Endodermal cell (in vitro differentiated cells): ENCODE results near the gene F7. TPM values are rescaled to one million over a fixed set of nuclear protein-coding genes. Genes with fewer than 3 reads are reported as not detected.

ENCODE experiments used
- DNase-seq: peaks from one replicate; pipeline ENCODE4 v3.0.0-alpha.2; 2017
- H3K27ac ChIP-seq: 2 replicates; pipeline ENCODE4 v1.5.1; 2013; ENCODE audit warnings: mild to moderate bottlenecking, low read depth, low read length, moderate library complexity
- H3K27me3 ChIP-seq: 2 replicates; pipeline ENCODE4 v1.6.1; 2013; ENCODE audit warnings: mild to moderate bottlenecking, low read length, moderate library complexity; ENCODE audit not compliant: insufficient read depth, control insufficient read depth, poor library complexity, severe bottlenecking
- H3K36me3 ChIP-seq: 2 replicates; pipeline ENCODE4 v1.7.0; 2013; ENCODE audit warnings: mild to moderate bottlenecking, low read length, moderate library complexity; ENCODE audit not compliant: control insufficient read depth, insufficient read depth
- H3K4me1 ChIP-seq: one replicate; pipeline ENCODE4 v1.7.0; 2013; ENCODE audit warnings: low read length; ENCODE audit not compliant: control insufficient read depth, insufficient read depth
- H3K4me3 ChIP-seq: 2 replicates; pipeline ENCODE4 v1.5.1; 2013; ENCODE audit warnings: mild to moderate bottlenecking, low read length, moderate library complexity
- H3K9ac ChIP-seq: 2 replicates; pipeline ENCODE4 v1.6.1; 2013; ENCODE audit warnings: mild to moderate bottlenecking, low read length, moderate library complexity; ENCODE audit not compliant: poor library complexity, severe bottlenecking; ENCODE audit errors: extremely low read depth
- H3K9me3 ChIP-seq: 2 replicates; pipeline ENCODE4 v1.6.1; 2013; ENCODE audit warnings: mild to moderate bottlenecking, low read length, moderate library complexity; ENCODE audit not compliant: control insufficient read depth
- H3K27ac Mint-ChIP-seq: 2 replicates; pipeline ENCODE4 v1.8.0; 2020; ENCODE audit warnings: mixed read lengths
- H3K27me3 Mint-ChIP-seq: 2 replicates; pipeline ENCODE4 v1.8.0; 2021; ENCODE audit warnings: mild to moderate bottlenecking, mixed read lengths; ENCODE audit not compliant: insufficient read depth
- H3K36me3 Mint-ChIP-seq: 2 replicates; pipeline ENCODE4 v1.8.0; 2020; ENCODE audit warnings: low read depth, mixed read lengths
- H3K4me1 Mint-ChIP-seq: 2 replicates; pipeline ENCODE4 v1.8.0; 2020; ENCODE audit warnings: mixed read lengths
- H3K4me3 Mint-ChIP-seq: 2 replicates; pipeline ENCODE4 v1.8.0; 2020; ENCODE audit warnings: mild to moderate bottlenecking, moderate library complexity, mixed read lengths
- H3K9me3 Mint-ChIP-seq: 2 replicates; pipeline ENCODE4 v1.8.0; 2020; ENCODE audit warnings: mild to moderate bottlenecking, mixed read lengths
- WGBS, 2 experiments: methylation state at CpG; one replicate each; pipeline versions ENCODE4 v1.1.5 to v1.1.7; 2013; ENCODE audit warnings: missing lambda C conversion rate in 2 of 2, mixed read lengths in 1 of 2; ENCODE audit not compliant: insufficient coverage in 1 of 2, insufficient read length in 1 of 2; 5-methylcytosine and 5-hydroxymethylcytosine counted together
- total RNA-seq, 2 donors: library from RNA; stranded (reverse); fragmentation: NEBNext Ultra II Directional in 1 of 2; extraction: Animal tissue kit (Norgen Biotek cat#: 25700) in 1 of 2; gene quantifications; 2 replicates in 1 of 2; 3 replicates in 1 of 2; pipeline ENCODE4 v1.2.1, GENCODE V29; 2021
- TF ChIP-seq, protein P1 (sequence below): fragments of 200-600 bp; sonication (generic); conservative IDR thresholded peaks from 2 replicates; pipeline ENCODE4 v1.5.0; 2021; ENCODE audit warnings: antibody characterized with exemption, mild to moderate bottlenecking

The F7 gene
- total RNA-seq, 2 donors from 2014 or later, result 4.7 to 6.4 TPM

DNA sequence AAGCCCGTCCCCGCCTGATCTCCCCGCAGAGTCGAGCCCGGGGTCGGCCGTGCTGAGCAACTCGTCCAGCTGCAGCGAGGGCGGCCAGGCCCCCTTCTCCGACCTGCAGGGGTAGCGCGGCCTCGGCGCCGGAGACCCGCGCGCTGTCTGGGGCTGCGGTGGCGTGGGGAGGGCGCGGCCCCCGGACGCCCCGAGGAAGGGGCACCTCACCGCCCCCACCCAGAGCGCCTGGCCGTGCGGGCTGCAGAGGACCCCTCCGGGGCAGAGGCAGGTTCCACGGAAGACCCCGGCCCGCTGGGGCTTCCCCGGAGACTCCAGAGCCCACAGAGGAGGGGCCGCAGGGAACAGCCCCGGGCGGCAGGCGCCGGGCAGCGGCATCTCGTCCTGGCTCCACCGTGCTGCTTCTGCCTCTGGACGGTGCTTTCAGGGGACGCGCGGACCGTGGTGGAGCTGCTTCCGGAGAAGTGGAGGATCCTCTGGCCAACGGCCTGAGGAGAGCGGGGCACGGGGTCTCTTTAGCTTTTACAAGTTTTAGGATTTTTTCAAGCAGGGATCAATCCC, 8.8 kb upstream of the F7 start:
- Histone ChIP-seq H3K27me3 (no peaks in the 10 kb centered on the region), H3K27ac (no peak overlapping the region), H3K4me1 (no peaks in the 10 kb centered on the region), H3K9me3 (no peaks in the 10 kb centered on the region), H3K9ac (no peak overlapping the region), H3K4me3 (no peak overlapping the region), H3K36me3 (no peaks in the 10 kb centered on the region)
- Mint-ChIP-seq H3K27me3 (no peaks in the 10 kb centered on the region), H3K9me3 (peaks cover 2% of the 10 kb centered on the region), H3K4me3 (no peak overlapping the region), H3K36me3 (peaks cover 5% of the 10 kb centered on the region), H3K27ac (no peak overlapping the region), H3K4me1 (no peaks in the 10 kb centered on the region)
- WGBS, 2 experiments, result 95 to 99% methylated on average over 44 to 52 of the region's 52 CpGs
- no peak for DNase-seq
- TF ChIP-seq, protein P1, sequence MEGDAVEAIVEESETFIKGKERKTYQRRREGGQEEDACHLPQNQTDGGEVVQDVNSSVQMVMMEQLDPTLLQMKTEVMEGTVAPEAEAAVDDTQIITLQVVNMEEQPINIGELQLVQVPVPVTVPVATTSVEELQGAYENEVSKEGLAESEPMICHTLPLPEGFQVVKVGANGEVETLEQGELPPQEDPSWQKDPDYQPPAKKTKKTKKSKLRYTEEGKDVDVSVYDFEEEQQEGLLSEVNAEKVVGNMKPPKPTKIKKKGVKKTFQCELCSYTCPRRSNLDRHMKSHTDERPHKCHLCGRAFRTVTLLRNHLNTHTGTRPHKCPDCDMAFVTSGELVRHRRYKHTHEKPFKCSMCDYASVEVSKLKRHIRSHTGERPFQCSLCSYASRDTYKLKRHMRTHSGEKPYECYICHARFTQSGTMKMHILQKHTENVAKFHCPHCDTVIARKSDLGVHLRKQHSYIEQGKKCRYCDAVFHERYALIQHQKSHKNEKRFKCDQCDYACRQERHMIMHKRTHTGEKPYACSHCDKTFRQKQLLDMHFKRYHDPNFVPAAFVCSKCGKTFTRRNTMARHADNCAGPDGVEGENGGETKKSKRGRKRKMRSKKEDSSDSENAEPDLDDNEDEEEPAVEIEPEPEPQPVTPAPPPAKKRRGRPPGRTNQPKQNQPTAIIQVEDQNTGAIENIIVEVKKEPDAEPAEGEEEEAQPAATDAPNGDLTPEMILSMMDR, result no peak

DNA sequence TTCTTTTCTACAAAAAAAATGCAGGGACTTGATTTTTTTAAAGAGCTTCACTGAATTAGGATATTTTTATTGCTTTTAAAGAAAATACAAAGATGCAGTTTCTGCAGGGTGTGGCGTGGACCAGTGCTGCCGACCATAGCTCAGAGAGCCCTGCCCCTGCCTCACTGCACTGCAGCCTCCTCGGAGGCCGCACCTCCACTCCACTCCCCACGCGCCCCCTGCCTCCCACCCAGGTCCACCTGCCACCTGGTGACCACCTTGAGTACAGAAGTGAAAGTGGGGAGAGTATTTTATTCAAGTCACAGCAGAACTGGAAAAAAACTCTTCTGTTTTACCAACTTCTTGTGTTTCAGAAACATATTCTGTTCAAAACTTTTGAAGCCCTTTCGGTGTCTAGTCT, 7.9 kb upstream of the F7 start:
- H3K9me3 Mint-ChIP-seq, result peaks cover 2% of the 10 kb centered on the region

DNA sequence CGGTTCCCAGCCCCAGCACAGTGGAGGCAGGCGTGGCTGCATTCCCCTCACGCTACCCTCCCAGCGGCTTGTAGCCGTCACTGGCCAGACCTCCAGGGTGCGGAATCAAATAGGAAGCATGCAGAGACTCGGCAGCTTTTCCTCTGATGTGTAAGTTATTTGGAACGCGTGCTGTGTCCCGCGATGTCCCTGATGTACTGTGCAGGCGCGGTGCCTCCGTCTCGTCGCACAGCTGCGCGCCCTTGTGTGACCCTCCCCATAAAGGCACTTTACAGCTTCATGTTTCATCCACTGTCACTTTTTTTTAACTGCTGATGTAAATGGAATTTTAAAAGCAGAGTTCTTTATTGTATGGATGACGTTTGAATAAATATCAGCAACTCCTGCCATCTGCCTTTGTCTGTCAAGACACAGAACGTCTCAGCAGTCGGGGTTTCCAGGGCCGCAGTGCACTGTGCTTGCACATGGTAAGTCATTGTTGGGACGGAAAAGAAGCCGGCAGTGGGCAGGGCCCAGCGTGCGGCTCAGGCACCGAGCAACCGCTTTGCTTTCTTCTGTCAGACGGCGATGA, 7.3 kb upstream of the F7 start:
- no peaks in the 10 kb centered on the region for H3K27me3 ChIP-seq
- Mint-ChIP-seq H3K27ac (no peak overlapping the region), H3K9me3 (peaks cover 2% of the 10 kb centered on the region), H3K36me3 (peaks cover 5% of the 10 kb centered on the region), H3K27me3 (no peaks in the 10 kb centered on the region), H3K4me1 (no peaks in the 10 kb centered on the region), H3K4me3 (no peak overlapping the region)
- no peaks in the 10 kb centered on the region for H3K9me3 ChIP-seq
- no peak for DNase-seq
- no peaks in the 10 kb centered on the region for H3K36me3 ChIP-seq
- H3K9ac ChIP-seq, result no peak overlapping the region
- WGBS, 2 experiments, result 81 to 94% methylated on average over 29 of the region's 30 CpGs
- peak overlapping the region; percentile 90 for H3K27ac ChIP-seq
- no peak overlapping the region for H3K4me3 ChIP-seq
- TF ChIP-seq, protein P1, result no peak
- H3K4me1 ChIP-seq, result no peaks in the 10 kb centered on the region

More for the DNA sequence above, 7.9 kb upstream of the F7 start:
- H3K36me3 Mint-ChIP-seq, result peaks cover 5% of the 10 kb centered on the region
- H3K27ac Mint-ChIP-seq, result no peak overlapping the region
- no peaks in the 10 kb centered on the region for H3K4me1 Mint-ChIP-seq
- Histone ChIP-seq H3K9ac (no peak overlapping the region), H3K4me3 (no peak overlapping the region), H3K4me1 (no peaks in the 10 kb centered on the region), H3K9me3 (no peaks in the 10 kb centered on the region), H3K27ac (peak overlapping the region; percentile 90), H3K36me3 (no peaks in the 10 kb centered on the region), H3K27me3 (no peaks in the 10 kb centered on the region)
- no peak overlapping the region for H3K4me3 Mint-ChIP-seq
- 97 to 100% methylated on average over 3 to 7 of the region's 7 CpGs for WGBS, 2 experiments
- H3K27me3 Mint-ChIP-seq, result no peaks in the 10 kb centered on the region
- no peak for DNase-seq
- TF ChIP-seq, protein P1, result no peak
